HCT116 (cell line): ENCODE measurements around the gene ABCB10. TPM values are rescaled to one million over a fixed set of nuclear protein-coding genes. Genes with fewer than 3 reads are reported as not detected.

Source experiments
- ATAC-seq: fragments of 200-7000 bp; cut with Tn5 transposase; 2 replicates; pipeline ENCODE4 v1.9.1; 2020; ENCODE audit warnings: mild to moderate bottlenecking, moderate library complexity
- BruUV-seq: library from RNA; stranded (reverse); fragments of 400-500 nt; replicated peaks from 2 replicates; lab custom pipeline; 2021; lab: Mats Ljungman, UMichigan
- CTCF ChIA-PET: fragments of 300-600 bp; sonication (Branson Sonifier 250); formaldehyde crosslinking; loops from one replicate; lab custom pipeline; 2021; ENCODE audit warnings: antibody characterized with exemption; lab: Charles Lee
- POLR2A ChIA-PET: fragments of 300-600, 350-600 bp; sonication (Branson Sonifier 250); formaldehyde crosslinking; loops from one replicate; lab custom pipeline; 2021; ENCODE audit warnings: antibody characterized with exemption; lab: Charles Lee
- RAD21 ChIA-PET, 2 experiments: fragments of 300-600 bp; sonication (Branson Sonifier 250); formaldehyde crosslinking; loops; one replicate each; lab custom pipeline; 2023; ENCODE audit warnings: low total read pairs in 2 of 2; ENCODE audit not compliant: uncharacterized antibody in 2 of 2, unreplicated experiment in 2 of 2, low non-redundant PET in 1 of 2; lab: Charles Lee
- DNase-seq: peaks from one replicate; pipeline ENCODE4 v3.0.0-alpha.2; 2010; ENCODE audit warnings: low read depth, low spot score
- H2AFZ ChIP-seq: fragments of 200-600 bp; shearing (Covaris generic), sonication (generic); 2 replicates; pipeline ENCODE4 v1.6.1; 2017; ENCODE audit warnings: low read depth, mixed run types, mixed read lengths, antibody characterized with exemption, low read length; ENCODE audit not compliant: poor library complexity, severe bottlenecking
- H3K27ac ChIP-seq: 2 replicates; pipeline ENCODE4 v1.5.1; 2012; ENCODE audit warnings: low read depth, low read length
- H3K27me3 ChIP-seq: fragments of 200-600 bp; sonication (generic); 2 replicates; pipeline ENCODE4 v1.6.1; 2016; ENCODE audit warnings: mixed run types, low read length, mixed read lengths; ENCODE audit not compliant: insufficient read depth
- H3K36me3 ChIP-seq, 2 experiments: fragments of 200-500 bp in 1 of 2; fragments of 200-600 bp in 1 of 2; sonication (Bioruptor generic) in 1 of 2; sonication (generic) in 1 of 2; 2 replicates each; pipeline versions ENCODE4 v1.5.1 to v1.6.1; 2014 to 2016; ENCODE audit warnings: low read length in 2 of 2, inconsistent platforms in 1 of 2, mixed read lengths in 1 of 2, mixed run types in 1 of 2; ENCODE audit not compliant: insufficient read depth in 2 of 2, control insufficient read depth in 1 of 2
- H3K4me1 ChIP-seq, 2 experiments: fragments of 200-600 bp in 1 of 2; sonication (generic) in 1 of 2; 2 replicates each; pipeline versions ENCODE4 v1.5.1 to v1.6.1; 2012 to 2017; ENCODE audit warnings: low read length in 2 of 2, inconsistent platforms in 1 of 2, mild to moderate bottlenecking in 1 of 2, mixed read lengths in 1 of 2, mixed run types in 1 of 2, moderate library complexity in 1 of 2; ENCODE audit not compliant: insufficient read depth in 2 of 2, control insufficient read depth in 1 of 2
- H3K4me2 ChIP-seq: fragments of 200-600 bp; sonication (generic); 2 replicates; pipeline ENCODE4 v1.6.1; 2017; ENCODE audit warnings: mixed run types, low read length, mixed read lengths
- H3K4me3 ChIP-seq, 2 experiments: fragments of 200-600 bp in 1 of 2; sonication (generic) in 1 of 2; replicated peaks in 1 of 2; 2 replicates each; pipeline ENCODE4 v1.5.1; 2011 to 2016; ENCODE audit warnings: low read length in 2 of 2, control low read depth in 1 of 2, low read depth in 1 of 2, mild to moderate bottlenecking in 1 of 2, mixed read lengths in 1 of 2, mixed run types in 1 of 2
- H3K79me2 ChIP-seq: fragments of 200-600 bp; sonication (generic); 2 replicates; pipeline ENCODE4 v1.6.1; 2017; ENCODE audit warnings: mild to moderate bottlenecking, mixed run types, low read length, moderate library complexity, mixed read lengths; ENCODE audit not compliant: insufficient read depth
- H3K9ac ChIP-seq: fragments of 200-600 bp; sonication (generic); 2 replicates; pipeline ENCODE4 v1.6.1; 2016; ENCODE audit warnings: low read length, mixed read lengths
- H3K9me2 ChIP-seq: fragments of 200-600 bp; sonication (generic), shearing (Covaris generic); 2 replicates; pipeline ENCODE4 v1.6.1; 2017; ENCODE audit warnings: mixed run types, mild to moderate bottlenecking, moderate library complexity; ENCODE audit not compliant: insufficient read depth
- H3K9me3 ChIP-seq, 2 experiments: fragments of 200-500 bp in 1 of 2; fragments of 200-600 bp in 1 of 2; sonication (Bioruptor generic) in 1 of 2; sonication (generic) in 1 of 2; 2 replicates each; pipeline ENCODE4 v1.6.1; 2014 to 2017; ENCODE audit warnings: low read length in 2 of 2, mixed read lengths in 2 of 2, inconsistent platforms in 1 of 2, low read depth in 1 of 2, mild to moderate bottlenecking in 1 of 2, mixed run types in 1 of 2, moderate library complexity in 1 of 2; ENCODE audit not compliant: control insufficient read depth in 1 of 2, insufficient read depth in 1 of 2
- H4K20me1 ChIP-seq: fragments of 200-600 bp; sonication (generic), shearing (Covaris generic); 2 replicates; pipeline ENCODE4 v1.6.1; 2017; ENCODE audit warnings: mixed run types, mild to moderate bottlenecking, moderate library complexity; ENCODE audit not compliant: insufficient read depth
- CBX3 ChIP-seq: IDR thresholded peaks from 2 replicates; pipeline ENCODE4 v1.6.1; 2012; ENCODE audit warnings: low read depth
- EGR1 ChIP-seq: IDR thresholded peaks from 2 replicates; pipeline ENCODE4 v1.6.1; 2012; ENCODE audit warnings: low read depth
- ELF1 ChIP-seq: IDR thresholded peaks from 2 replicates; pipeline ENCODE4 v1.6.1; 2012; ENCODE audit warnings: low read depth, borderline replicate concordance
- EZH2 ChIP-seq: fragments of 200-600 bp; sonication (generic); IDR thresholded peaks from 2 replicates; pipeline ENCODE4 v1.6.1; 2017; ENCODE audit warnings: antibody characterized with exemption, mixed run types
- EZH2phosphoT487 ChIP-seq: fragments of 200-600 bp; IDR thresholded peaks from 2 replicates; pipeline ENCODE4 v1.6.1; 2018; ENCODE audit warnings: antibody characterized with exemption, borderline replicate concordance
- FOSL1 ChIP-seq: IDR thresholded peaks from 2 replicates; pipeline ENCODE4 v1.6.1; 2012; ENCODE audit warnings: low read depth
- JUND ChIP-seq: IDR thresholded peaks from 2 replicates; pipeline ENCODE4 v1.6.1; 2012
- POLR2A ChIP-seq: IDR thresholded peaks from 2 replicates; pipeline ENCODE4 v1.7.0; 2011; ENCODE audit warnings: borderline replicate concordance; ENCODE audit not compliant: insufficient read depth, insufficient read length; ENCODE audit errors: extremely low read depth
- POLR2AphosphoS5 ChIP-seq: IDR thresholded peaks from 2 replicates; pipeline ENCODE4 v1.6.1; 2011; ENCODE audit warnings: mild to moderate bottlenecking, low read depth, low read length, moderate library complexity
- RAD21 ChIP-seq: IDR thresholded peaks from 2 replicates; pipeline ENCODE4 v1.6.1; 2012; ENCODE audit warnings: low read depth, mild to moderate bottlenecking
- SP1 ChIP-seq: IDR thresholded peaks from 2 replicates; pipeline ENCODE4 v1.6.1; 2012; ENCODE audit warnings: low read depth
- SRF ChIP-seq: IDR thresholded peaks from 2 replicates; pipeline ENCODE4 v1.6.1; 2012; ENCODE audit warnings: low read depth
- TCF7L2 ChIP-seq: IDR thresholded peaks from 2 replicates; pipeline ENCODE4 v1.7.0; 2011; ENCODE audit warnings: borderline replicate concordance, inconsistent platforms; ENCODE audit not compliant: insufficient read depth, insufficient read length; ENCODE audit errors: extremely low read depth
- YY1 ChIP-seq: IDR thresholded peaks from 2 replicates; pipeline ENCODE4 v1.6.1; 2011; ENCODE audit warnings: low read length, low read depth, moderate library complexity, mild to moderate bottlenecking; ENCODE audit not compliant: insufficient replicate concordance; ENCODE audit errors: extremely low read depth
- ZFX ChIP-seq: fragments of 450-650 bp; IDR thresholded peaks from 2 replicates; pipeline ENCODE4 v1.6.1; 2017
- ZNF274 ChIP-seq: fragments of 200-500 bp; sonication (Bioruptor generic); IDR thresholded peaks from 2 replicates; pipeline ENCODE4 v1.6.1; 2014; ENCODE audit warnings: mild to moderate bottlenecking, low read depth, low read length, inconsistent platforms
- intact Hi-C: fragments of 100-400 bp; cut with micrococcal nuclease; formaldehyde crosslinking; loops from 2 replicates; pipeline ENCODE4 v1.10.0; 2022
- total RNA-seq: library from RNA; stranded (reverse); gene quantifications from one replicate; pipeline ENCODE4 v1.2.1, GENCODE V29; 2021; ENCODE audit not compliant: unreplicated experiment
- TF ChIP-seq, protein P1 (sequence below): IDR thresholded peaks from 2 replicates; pipeline ENCODE4 v1.6.1; 2012
- TF ChIP-seq, protein P2 (sequence below), 3 experiments: fragments of 200-600 bp in 1 of 3; sonication (generic) in 1 of 3; IDR thresholded peaks in 2 of 3; conservative IDR thresholded peaks in 1 of 3; 2 replicates each; pipeline ENCODE4 v1.5.1; 2012 to 2017; ENCODE audit warnings: low read depth in 2 of 3, low read length in 2 of 3, antibody characterized with exemption in 1 of 3, borderline replicate concordance in 1 of 3, control low read depth in 1 of 3, mild to moderate bottlenecking in 1 of 3, mixed read lengths in 1 of 3, mixed run types in 1 of 3, moderate library complexity in 1 of 3; ENCODE audit not compliant: insufficient read depth in 1 of 3
- TF ChIP-seq, protein P3 (sequence below): IDR thresholded peaks from 2 replicates; pipeline ENCODE4 v1.6.1; 2012
- TF ChIP-seq, protein P4 (sequence below): IDR thresholded peaks from 2 replicates; pipeline ENCODE4 v1.6.1; 2012; ENCODE audit warnings: low read depth

ABCB10 gene
- total RNA-seq, 1 experiment from 2014 or later, result 20.3 TPM

DNA sequence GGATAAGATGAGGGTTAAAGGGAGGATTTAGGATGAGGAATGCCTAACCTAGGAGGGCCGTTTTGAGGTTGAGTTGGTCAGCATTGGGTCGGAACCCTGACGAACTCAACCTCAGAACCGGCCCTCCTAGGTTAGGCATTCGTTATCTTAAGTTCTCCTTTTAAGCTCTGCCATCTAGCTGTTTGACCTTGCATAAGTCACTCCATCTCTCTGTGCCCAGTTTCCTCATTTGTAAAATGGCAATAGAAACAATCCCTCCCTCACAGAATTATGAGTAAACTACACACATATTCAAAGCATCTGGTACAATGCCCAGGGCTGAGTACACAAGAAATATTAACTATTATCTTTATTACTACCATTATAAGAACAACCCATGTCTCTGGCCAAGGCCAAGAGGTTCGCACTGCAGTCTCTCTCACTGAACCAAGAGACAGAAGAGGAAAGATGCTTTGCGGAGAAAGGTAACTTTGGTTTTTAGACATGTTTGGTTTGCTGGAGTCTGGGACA is 4.8 kb downstream of the ABCB10 start:
- intact Hi-C loops, result no loop called here
- Histone ChIP-seq H4K20me1 (no peaks in the 10 kb centered on the region), H3K9me3 (no peaks in the 10 kb centered on the region), H3K9ac (no peak overlapping the region), H3K9me2 (no peaks in the 10 kb centered on the region), H3K27me3 (no peaks in the 10 kb centered on the region), H3K4me1 (peaks cover 4 to 15% of the 10 kb centered on the region in 2 experiments; a peak in 3 of 4 replicates), H3K27ac (no peak overlapping the region), H3K79me2 (peaks cover 45% of the 10 kb centered on the region), H2AFZ (no peak overlapping the region), H3K36me3 (no peaks in the 10 kb centered on the region), H3K4me3 (no peak overlapping the region), H3K4me2 (no peak overlapping the region)
- ChIA-PET RAD21 (no interaction called here), CTCF (no interaction called here), POLR2A (no interaction called here)
- BruUV-seq, result no TSS peak
- no peak for DNase-seq
- no peak for TF ChIP-seq EGR1
- TF ChIP-seq POLR2A, result no peak
- TF ChIP-seq, protein P1, sequence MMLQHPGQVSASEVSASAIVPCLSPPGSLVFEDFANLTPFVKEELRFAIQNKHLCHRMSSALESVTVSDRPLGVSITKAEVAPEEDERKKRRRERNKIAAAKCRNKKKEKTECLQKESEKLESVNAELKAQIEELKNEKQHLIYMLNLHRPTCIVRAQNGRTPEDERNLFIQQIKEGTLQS, result no peak
- TF ChIP-seq JUND, result no peak
- no peak for TF ChIP-seq FOSL1
- TF ChIP-seq EZH2phosphoT487, result no peak
- TF ChIP-seq SP1, result no peak
- TF ChIP-seq POLR2AphosphoS5, result no peak
- TF ChIP-seq, protein P2, sequence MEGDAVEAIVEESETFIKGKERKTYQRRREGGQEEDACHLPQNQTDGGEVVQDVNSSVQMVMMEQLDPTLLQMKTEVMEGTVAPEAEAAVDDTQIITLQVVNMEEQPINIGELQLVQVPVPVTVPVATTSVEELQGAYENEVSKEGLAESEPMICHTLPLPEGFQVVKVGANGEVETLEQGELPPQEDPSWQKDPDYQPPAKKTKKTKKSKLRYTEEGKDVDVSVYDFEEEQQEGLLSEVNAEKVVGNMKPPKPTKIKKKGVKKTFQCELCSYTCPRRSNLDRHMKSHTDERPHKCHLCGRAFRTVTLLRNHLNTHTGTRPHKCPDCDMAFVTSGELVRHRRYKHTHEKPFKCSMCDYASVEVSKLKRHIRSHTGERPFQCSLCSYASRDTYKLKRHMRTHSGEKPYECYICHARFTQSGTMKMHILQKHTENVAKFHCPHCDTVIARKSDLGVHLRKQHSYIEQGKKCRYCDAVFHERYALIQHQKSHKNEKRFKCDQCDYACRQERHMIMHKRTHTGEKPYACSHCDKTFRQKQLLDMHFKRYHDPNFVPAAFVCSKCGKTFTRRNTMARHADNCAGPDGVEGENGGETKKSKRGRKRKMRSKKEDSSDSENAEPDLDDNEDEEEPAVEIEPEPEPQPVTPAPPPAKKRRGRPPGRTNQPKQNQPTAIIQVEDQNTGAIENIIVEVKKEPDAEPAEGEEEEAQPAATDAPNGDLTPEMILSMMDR (IDR thresholded peaks at IDR 0.05 in 2 of 3, conservative IDR thresholded peaks at IDR 0.05 in 1 of 3; ENCODE audit: borderline replicate concordance in 1 of 3, insufficient read depth in 1 of 3, low read depth in 2 of 3, low read length in 2 of 3), result no peak
- TF ChIP-seq EZH2, result no peak
- TF ChIP-seq, protein P3, sequence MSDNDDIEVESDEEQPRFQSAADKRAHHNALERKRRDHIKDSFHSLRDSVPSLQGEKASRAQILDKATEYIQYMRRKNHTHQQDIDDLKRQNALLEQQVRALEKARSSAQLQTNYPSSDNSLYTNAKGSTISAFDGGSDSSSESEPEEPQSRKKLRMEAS, result no peak
- no peak for TF ChIP-seq ZFX
- TF ChIP-seq, protein P4, sequence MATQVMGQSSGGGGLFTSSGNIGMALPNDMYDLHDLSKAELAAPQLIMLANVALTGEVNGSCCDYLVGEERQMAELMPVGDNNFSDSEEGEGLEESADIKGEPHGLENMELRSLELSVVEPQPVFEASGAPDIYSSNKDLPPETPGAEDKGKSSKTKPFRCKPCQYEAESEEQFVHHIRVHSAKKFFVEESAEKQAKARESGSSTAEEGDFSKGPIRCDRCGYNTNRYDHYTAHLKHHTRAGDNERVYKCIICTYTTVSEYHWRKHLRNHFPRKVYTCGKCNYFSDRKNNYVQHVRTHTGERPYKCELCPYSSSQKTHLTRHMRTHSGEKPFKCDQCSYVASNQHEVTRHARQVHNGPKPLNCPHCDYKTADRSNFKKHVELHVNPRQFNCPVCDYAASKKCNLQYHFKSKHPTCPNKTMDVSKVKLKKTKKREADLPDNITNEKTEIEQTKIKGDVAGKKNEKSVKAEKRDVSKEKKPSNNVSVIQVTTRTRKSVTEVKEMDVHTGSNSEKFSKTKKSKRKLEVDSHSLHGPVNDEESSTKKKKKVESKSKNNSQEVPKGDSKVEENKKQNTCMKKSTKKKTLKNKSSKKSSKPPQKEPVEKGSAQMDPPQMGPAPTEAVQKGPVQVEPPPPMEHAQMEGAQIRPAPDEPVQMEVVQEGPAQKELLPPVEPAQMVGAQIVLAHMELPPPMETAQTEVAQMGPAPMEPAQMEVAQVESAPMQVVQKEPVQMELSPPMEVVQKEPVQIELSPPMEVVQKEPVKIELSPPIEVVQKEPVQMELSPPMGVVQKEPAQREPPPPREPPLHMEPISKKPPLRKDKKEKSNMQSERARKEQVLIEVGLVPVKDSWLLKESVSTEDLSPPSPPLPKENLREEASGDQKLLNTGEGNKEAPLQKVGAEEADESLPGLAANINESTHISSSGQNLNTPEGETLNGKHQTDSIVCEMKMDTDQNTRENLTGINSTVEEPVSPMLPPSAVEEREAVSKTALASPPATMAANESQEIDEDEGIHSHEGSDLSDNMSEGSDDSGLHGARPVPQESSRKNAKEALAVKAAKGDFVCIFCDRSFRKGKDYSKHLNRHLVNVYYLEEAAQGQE, result no peak
- no peak for TF ChIP-seq CBX3
- no peak for TF ChIP-seq RAD21
- TF ChIP-seq SRF, result no peak
- TF ChIP-seq ZNF274, result no peak
- TF ChIP-seq ELF1, result no peak
- no peak for TF ChIP-seq TCF7L2
- TF ChIP-seq YY1, result no peak
- no peak for ATAC-seq
